GM19438 (cell line): ENCODE results near the gene NR0B2.
A peak's percentile ranks its signal among the peaks of the same experiment; 100 is the strongest.
"Not testable (repeated sequence)": the region's sequence is repeated elsewhere in the genome, so short reads cannot be mapped to it uniquely, and the experiment has no call there.

ENCODE experiments used
- ATAC-seq: cut with Tn5 transposase; IDR thresholded peaks from one replicate; pipeline ENCODE4 v1.9.1; 2021; ENCODE audit warnings: low read depth; ENCODE audit not compliant: unreplicated experiment

NR0B2 gene

GRCh38 chr1:26894263-26894662, 19.5 kb downstream of the NR0B2 start:
- no peak for ATAC-seq

- peak; percentile 28 for ATAC-seq
Measured at GRCh38 chr1:26890467-26890796, 23.3 kb downstream of the NR0B2 start.

- peak; percentile 90 for ATAC-seq
Measured at GRCh38 chr1:26889551-26890466, 24.0 kb downstream of the NR0B2 start, which contains the start of gene GPN2. GPN2 (minus strand) TSS chr1:26890283; CDS start chr1:26890096, 187 bp downstream.

GRCh38 chr1:26888231-26888630, 25.5 kb downstream of the NR0B2 start:
- ATAC-seq, result no peak

- no peak for ATAC-seq
Measured at GRCh38 chr1:26887125-26887524, 26.6 kb downstream of the NR0B2 start.

GRCh38 chr1:26882696-26883463, 30.9 kb downstream of the NR0B2 start:
- ATAC-seq, result no peak

- not testable (repeated sequence) for ATAC-seq
Measured at GRCh38 chr1:26881611-26882010, 32.2 kb downstream of the NR0B2 start.

- no peak for ATAC-seq
Measured at GRCh38 chr1:26879793-26880192, 34.0 kb downstream of the NR0B2 start.

GRCh38 chr1:26877326-26877725, 36.4 kb downstream of the NR0B2 start:
- no peak for ATAC-seq

GRCh38 chr1:26874896-26875295, 38.9 kb downstream of the NR0B2 start:
- no peak for ATAC-seq

GRCh38 chr1:26873097-26873496, 40.7 kb downstream of the NR0B2 start:
- ATAC-seq, result not testable (repeated sequence)

GRCh38 chr1:26864610-26865480, 48.9 kb downstream of the NR0B2 start:
- peak; percentile 88 for ATAC-seq

GRCh38 chr1:26863685-26864077, 50.1 kb downstream of the NR0B2 start:
- ATAC-seq, result no peak

GRCh38 chr1:26862781-26863684, 50.7 kb downstream of the NR0B2 start, which contains the start of gene SFN:
SFN (plus strand) TSS chr1:26863149; CDS start chr1:26863213, 64 bp downstream.
- no peak for ATAC-seq

GRCh38 chr1:26861889-26862378, 51.8 kb downstream of the NR0B2 start:
- no peak for ATAC-seq
